GM13976 (cell line): ENCODE data around the gene MISP.

Source experiments
- DNase-seq: peaks from one replicate; pipeline ENCODE4 v3.0.0; 2012; ENCODE audit warnings: low spot score
- in situ Hi-C: fragments of 300-500 bp; cut with MboI; formaldehyde crosslinking; loops from one replicate; pipeline ENCODE4 v1.12.0; 2022; ENCODE audit warnings: low sequenced_read_pairs, mixed read lengths, inconsistent platforms; ENCODE audit not compliant: unreplicated experiment
- TF ChIP-seq, protein P1 (sequence below): IDR thresholded peaks from 2 replicates; pipeline ENCODE4 v1.5.1; 2012; ENCODE audit warnings: borderline replicate concordance, mild to moderate bottlenecking; ENCODE audit not compliant: insufficient read depth; ENCODE audit errors: extremely low read depth, missing control alignments, control extremely low read depth

MISP gene

GRCh38 chr19:718991-719512 lies 31.9 kb upstream of the MISP start:
- in situ Hi-C loops: no loop called here
- TF ChIP-seq, protein P1, sequence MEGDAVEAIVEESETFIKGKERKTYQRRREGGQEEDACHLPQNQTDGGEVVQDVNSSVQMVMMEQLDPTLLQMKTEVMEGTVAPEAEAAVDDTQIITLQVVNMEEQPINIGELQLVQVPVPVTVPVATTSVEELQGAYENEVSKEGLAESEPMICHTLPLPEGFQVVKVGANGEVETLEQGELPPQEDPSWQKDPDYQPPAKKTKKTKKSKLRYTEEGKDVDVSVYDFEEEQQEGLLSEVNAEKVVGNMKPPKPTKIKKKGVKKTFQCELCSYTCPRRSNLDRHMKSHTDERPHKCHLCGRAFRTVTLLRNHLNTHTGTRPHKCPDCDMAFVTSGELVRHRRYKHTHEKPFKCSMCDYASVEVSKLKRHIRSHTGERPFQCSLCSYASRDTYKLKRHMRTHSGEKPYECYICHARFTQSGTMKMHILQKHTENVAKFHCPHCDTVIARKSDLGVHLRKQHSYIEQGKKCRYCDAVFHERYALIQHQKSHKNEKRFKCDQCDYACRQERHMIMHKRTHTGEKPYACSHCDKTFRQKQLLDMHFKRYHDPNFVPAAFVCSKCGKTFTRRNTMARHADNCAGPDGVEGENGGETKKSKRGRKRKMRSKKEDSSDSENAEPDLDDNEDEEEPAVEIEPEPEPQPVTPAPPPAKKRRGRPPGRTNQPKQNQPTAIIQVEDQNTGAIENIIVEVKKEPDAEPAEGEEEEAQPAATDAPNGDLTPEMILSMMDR: no peak
- DNase-seq: no peak

- no peak for DNase-seq
- TF ChIP-seq, protein P1: no peak
- in situ Hi-C loops: no loop called here
Measured at GRCh38 chr19:719636-720344, 31.1 kb upstream of the MISP start.

- in situ Hi-C loops: no loop called here
- no peak for DNase-seq
- TF ChIP-seq, protein P1: no peak
Measured at GRCh38 chr19:720345-721160, 30.4 kb upstream of the MISP start.

DNA sequence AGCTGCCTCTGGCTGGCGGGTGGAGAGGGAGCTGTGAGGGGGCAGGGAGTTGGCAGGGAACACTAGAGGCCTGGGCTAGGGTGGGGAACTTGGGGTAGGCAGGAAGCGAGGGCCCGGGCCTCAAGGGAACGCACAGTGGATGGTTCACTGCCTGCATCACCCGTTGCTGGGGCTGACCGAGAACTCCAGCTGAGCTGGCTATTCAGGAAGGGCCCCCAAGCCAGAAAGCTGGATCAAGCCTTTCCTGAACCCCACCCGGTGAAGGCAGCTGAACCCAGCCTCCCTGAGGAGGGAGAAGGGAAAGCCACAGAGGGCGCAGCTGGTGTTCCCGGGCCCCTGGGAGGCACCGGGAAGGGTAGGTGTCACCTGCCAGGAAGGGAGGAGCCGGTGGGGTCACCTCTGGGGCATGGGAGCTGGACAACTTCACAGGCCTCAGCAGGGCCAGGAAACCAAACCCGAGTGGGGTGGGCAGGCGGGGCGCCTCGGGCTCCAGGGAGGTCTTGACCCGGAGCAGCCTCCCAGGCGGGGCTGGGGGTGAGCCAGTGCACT lies 28.3 kb upstream of the MISP start:
- no peak for DNase-seq
- in situ Hi-C loops: no loop called here
- TF ChIP-seq, protein P1: no peak

DNA sequence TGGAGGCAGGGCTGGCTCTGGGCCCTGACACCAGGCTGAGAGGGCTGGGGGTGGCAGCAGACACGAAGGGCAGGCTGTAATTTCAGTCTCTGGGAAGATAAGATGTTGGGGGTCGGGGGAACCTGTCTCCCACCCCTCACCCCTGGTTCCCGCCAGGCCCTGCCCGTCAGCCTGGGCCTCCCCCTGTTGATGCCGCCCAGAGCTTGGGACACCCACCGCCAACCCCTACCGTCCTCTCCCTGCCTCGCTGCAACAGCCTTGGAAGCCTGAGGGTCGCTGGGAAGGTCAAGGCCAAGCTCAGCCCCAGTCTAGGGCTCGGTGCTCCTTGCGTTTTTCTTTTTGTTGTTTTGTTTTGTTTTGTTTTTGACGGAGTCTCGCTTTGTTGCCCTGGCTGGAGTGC lies 27.7 kb upstream of the MISP start:
- TF ChIP-seq, protein P1: no peak
- in situ Hi-C loops: no loop called here
- no peak for DNase-seq

GRCh38 chr19:723714-724113 lies 27.2 kb upstream of the MISP start:
- TF ChIP-seq, protein P1: no peak
- in situ Hi-C loops: no loop called here
- DNase-seq: no peak
